Measurements from ENCODE around the gene ADGRL3.
"Not testable (repeated sequence)": the region's sequence is repeated elsewhere in the genome, so short reads cannot be mapped to it uniquely, and the experiment has no call there.

Gene ADGRL3

DNA sequence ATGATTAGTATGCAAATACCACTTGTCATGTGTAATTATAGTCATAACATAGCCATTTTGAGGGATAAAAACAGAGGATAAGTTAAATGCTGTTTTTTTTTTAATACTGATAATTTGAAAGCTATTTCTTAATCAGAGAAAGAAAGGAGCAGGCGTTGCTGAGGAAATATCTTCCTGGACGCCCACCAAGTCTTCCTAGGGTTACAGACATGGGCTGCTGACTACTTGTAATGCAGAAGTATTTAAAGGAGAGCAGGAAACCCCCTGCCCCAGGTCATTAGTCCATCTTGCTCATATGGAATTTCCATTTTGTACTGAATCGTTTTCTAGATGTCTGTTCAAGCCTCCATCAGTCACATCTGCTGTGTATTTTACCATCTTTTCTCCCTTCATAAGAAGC is 176.2 kb downstream of the ADGRL3 start:
- no peak for DNase-seq
- no peaks in the 10 kb centered on the region for H3K36me3 Mint-ChIP-seq

GRCh38 chr4:61379406-61379805 is 179.3 kb downstream of the ADGRL3 start:
- Mint-ChIP-seq H3K27ac (no peak overlapping the region), H3K27me3 (no peaks in the 10 kb centered on the region), H3K4me1 (no peaks in the 10 kb centered on the region), H3K4me3 (no peak overlapping the region), H3K36me3 (no peaks in the 10 kb centered on the region), H3K9me3 (peaks cover 0 to 6% of the 10 kb centered on the region in 2 donors)
- DNase-seq (no peak), ATAC-seq (replicated peaks) (no peak)

More for the DNA sequence above, 176.2 kb downstream of the ADGRL3 start:
- H3K4me1 Mint-ChIP-seq = no peaks in the 10 kb centered on the region
- H3K4me3 Mint-ChIP-seq = no peak overlapping the region
- no peak for ATAC-seq (replicated peaks)
- H3K9me3 Mint-ChIP-seq = peaks cover 0 to 7% of the 10 kb centered on the region in 2 donors
- no peaks in the 10 kb centered on the region for H3K27me3 Mint-ChIP-seq
- H3K27ac Mint-ChIP-seq = no peak overlapping the region

- Mint-ChIP-seq H3K36me3 (no peaks in the 10 kb centered on the region), H3K27ac (no peak overlapping the region), H3K27me3 (no peaks in the 10 kb centered on the region), H3K4me3 (no peak overlapping the region), H3K4me1 (no peaks in the 10 kb centered on the region), H3K9me3 (peaks cover 0 to 8% of the 10 kb centered on the region in 2 donors)
- DNase-seq = no peak
- no peak for ATAC-seq (replicated peaks)
Observed at GRCh38 chr4:61380865-61381264, 180.7 kb downstream of the ADGRL3 start.

- ATAC-seq (replicated peaks) (no peak), DNase-seq (no peak)
- peaks cover 0 to 6% of the 10 kb centered on the region in 2 donors for H3K9me3 Mint-ChIP-seq
- no peak overlapping the region for H3K27ac Mint-ChIP-seq
- H3K4me1 Mint-ChIP-seq = no peaks in the 10 kb centered on the region
- no peaks in the 10 kb centered on the region for H3K36me3 Mint-ChIP-seq
- H3K4me3 Mint-ChIP-seq = no peak overlapping the region
- no peaks in the 10 kb centered on the region for H3K27me3 Mint-ChIP-seq
Observed at GRCh38 chr4:61385256-61385655, 185.1 kb downstream of the ADGRL3 start.

DNA sequence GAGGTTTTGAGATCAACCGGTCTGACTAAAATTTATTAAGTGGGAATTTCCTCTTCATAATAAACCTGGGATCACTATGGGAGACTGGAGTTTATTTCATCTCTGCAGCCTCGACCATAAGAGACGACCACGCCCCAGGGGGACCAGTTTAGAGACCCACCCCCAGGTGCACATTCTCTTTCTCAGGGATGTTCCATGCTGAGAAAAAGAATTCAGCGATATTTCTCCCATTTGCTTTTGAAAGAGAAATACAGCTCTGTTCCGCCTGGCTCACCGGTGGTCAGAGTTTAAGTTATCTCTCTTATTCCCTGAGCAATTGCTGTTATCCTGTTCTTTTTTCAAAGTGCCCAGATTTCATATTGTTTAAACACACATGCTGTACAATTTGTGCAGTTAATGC is 187.2 kb downstream of the ADGRL3 start:
- not testable (repeated sequence) for ATAC-seq (replicated peaks)

DNA sequence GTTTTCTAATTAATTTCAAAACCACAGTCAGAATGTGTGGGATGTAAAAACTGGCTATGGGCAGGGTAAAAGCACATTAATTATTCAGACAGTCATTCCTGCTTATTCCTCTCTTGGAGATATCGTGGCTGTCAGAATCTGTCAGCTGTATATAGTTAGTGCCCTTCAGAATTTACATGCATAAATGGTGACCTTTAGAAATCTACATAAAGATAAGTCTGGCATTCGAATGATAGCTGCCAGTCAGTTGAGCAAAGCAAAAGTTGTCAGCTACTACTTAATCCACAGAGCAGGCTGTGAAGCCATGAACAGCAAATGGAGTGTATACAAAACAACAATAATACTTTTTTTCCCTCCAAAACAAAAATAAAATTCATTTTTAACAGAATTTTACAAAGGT is 189.5 kb downstream of the ADGRL3 start:
- H3K4me3 Mint-ChIP-seq = no peak overlapping the region
- no peak for ATAC-seq (replicated peaks)
- no peak for DNase-seq
- no peak overlapping the region for H3K27ac Mint-ChIP-seq
- peaks cover 4 to 6% of the 10 kb centered on the region in 2 donors for H3K9me3 Mint-ChIP-seq
- no peaks in the 10 kb centered on the region for H3K36me3 Mint-ChIP-seq
- H3K27me3 Mint-ChIP-seq = no peaks in the 10 kb centered on the region
- H3K4me1 Mint-ChIP-seq = no peaks in the 10 kb centered on the region

More for the DNA sequence above, 187.2 kb downstream of the ADGRL3 start:
- not testable (repeated sequence) for H3K27me3 Mint-ChIP-seq, H3K4me3 Mint-ChIP-seq, H3K9me3 Mint-ChIP-seq, DNase-seq, H3K27ac Mint-ChIP-seq, H3K4me1 Mint-ChIP-seq, H3K36me3 Mint-ChIP-seq

GRCh38 chr4:61395754-61396153 is 195.6 kb downstream of the ADGRL3 start:
- H3K9me3 Mint-ChIP-seq = peaks cover 1 to 3% of the 10 kb centered on the region in 2 donors
- no peak overlapping the region for H3K4me3 Mint-ChIP-seq
- no peaks in the 10 kb centered on the region for H3K27me3 Mint-ChIP-seq
- no peak overlapping the region for H3K27ac Mint-ChIP-seq
- DNase-seq = no peak
- no peaks in the 10 kb centered on the region for H3K36me3 Mint-ChIP-seq
- no peak for ATAC-seq (replicated peaks)
- no peaks in the 10 kb centered on the region for H3K4me1 Mint-ChIP-seq

- ATAC-seq (replicated peaks) = no peak
Observed at GRCh38 chr4:61397174-61397573, 197.0 kb downstream of the ADGRL3 start.

DNA sequence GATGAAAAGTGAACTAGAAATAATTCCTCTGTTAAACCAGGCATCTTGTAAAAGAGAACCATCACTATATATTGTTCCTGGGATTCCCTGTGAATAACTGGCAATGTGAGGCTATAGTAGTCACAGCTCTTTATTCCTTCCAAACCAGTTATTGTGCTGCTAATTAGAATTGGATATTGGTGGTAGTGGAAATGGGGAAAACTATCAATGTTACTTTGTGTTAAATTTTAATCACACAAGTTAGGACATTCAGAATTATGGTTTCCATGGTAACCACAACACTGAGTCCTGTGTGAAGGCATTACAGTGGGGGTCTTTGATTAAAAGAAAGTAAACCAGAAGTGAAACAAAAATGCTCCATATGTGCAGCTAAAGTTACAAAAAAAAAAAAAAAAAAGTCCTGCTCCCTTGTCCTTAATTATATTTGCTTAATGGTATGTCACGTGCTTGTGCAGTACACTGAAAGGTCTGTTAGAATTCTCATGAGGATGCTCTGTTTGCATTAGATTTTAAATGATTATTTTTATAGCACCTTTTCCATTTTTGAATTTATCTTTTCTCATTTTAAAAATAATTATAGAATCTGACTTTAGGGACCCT is 200.4 kb downstream of the ADGRL3 start:
- H3K4me1 Mint-ChIP-seq = no peaks in the 10 kb centered on the region
- no peaks in the 10 kb centered on the region for H3K36me3 Mint-ChIP-seq
- H3K4me3 Mint-ChIP-seq = no peak overlapping the region
- H3K27me3 Mint-ChIP-seq = no peaks in the 10 kb centered on the region
- DNase-seq = no peak
- ATAC-seq (replicated peaks) = no peak
- H3K27ac Mint-ChIP-seq = no peak overlapping the region
- H3K9me3 Mint-ChIP-seq = peaks cover 0 to 3% of the 10 kb centered on the region in 2 donors

More at GRCh38 chr4:61397174-61397573, 197.0 kb downstream of the ADGRL3 start:
- Mint-ChIP-seq H3K4me3 (no peak overlapping the region), H3K36me3 (no peaks in the 10 kb centered on the region), H3K27me3 (no peaks in the 10 kb centered on the region), H3K27ac (no peak overlapping the region), H3K4me1 (no peaks in the 10 kb centered on the region), H3K9me3 (peaks cover 0 to 3% of the 10 kb centered on the region in 2 donors)
- no peak for DNase-seq

- Mint-ChIP-seq H3K27ac (no peak overlapping the region), H3K36me3 (no peaks in the 10 kb centered on the region), H3K4me1 (no peaks in the 10 kb centered on the region), H3K27me3 (no peaks in the 10 kb centered on the region), H3K9me3 (peaks cover 0 to 3% of the 10 kb centered on the region in 2 donors), H3K4me3 (no peak overlapping the region)
- ATAC-seq (replicated peaks) = no peak
- DNase-seq = no peak
Observed at GRCh38 chr4:61401771-61402170, 201.6 kb downstream of the ADGRL3 start.

GRCh38 chr4:61405307-61405706 is 205.2 kb downstream of the ADGRL3 start:
- Mint-ChIP-seq H3K27ac (no peak overlapping the region), H3K9me3 (no peaks in the 10 kb centered on the region), H3K27me3 (no peaks in the 10 kb centered on the region), H3K4me3 (no peak overlapping the region), H3K4me1 (no peaks in the 10 kb centered on the region), H3K36me3 (no peaks in the 10 kb centered on the region)
- DNase-seq (no peak), ATAC-seq (replicated peaks) (no peak)

DNA sequence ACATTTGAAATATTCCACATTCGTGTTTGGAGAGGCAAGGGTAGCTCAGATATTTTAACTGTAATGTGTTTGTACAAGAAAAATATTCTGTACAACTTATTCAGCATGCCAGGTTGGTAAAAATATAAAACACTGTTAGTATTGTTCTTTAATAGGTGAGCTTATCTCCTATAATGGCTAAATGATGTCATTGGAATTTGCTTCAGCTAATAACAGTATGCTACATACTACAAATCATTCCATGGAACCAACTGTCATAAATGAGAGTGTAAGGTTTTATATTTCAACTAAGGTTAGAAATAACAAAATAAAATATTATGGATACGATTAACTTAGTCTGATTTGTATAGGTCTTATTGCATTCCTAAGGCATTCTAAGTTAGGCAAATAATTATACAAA is 206.6 kb downstream of the ADGRL3 start:
- DNase-seq = no peak
- no peak overlapping the region for H3K27ac Mint-ChIP-seq
- no peak overlapping the region for H3K4me3 Mint-ChIP-seq
- no peaks in the 10 kb centered on the region for H3K9me3 Mint-ChIP-seq
- ATAC-seq (replicated peaks) = no peak
- no peaks in the 10 kb centered on the region for H3K27me3 Mint-ChIP-seq
- H3K4me1 Mint-ChIP-seq = no peaks in the 10 kb centered on the region
- H3K36me3 Mint-ChIP-seq = no peaks in the 10 kb centered on the region

GRCh38 chr4:61407642-61408618 is 207.8 kb downstream of the ADGRL3 start:
- ATAC-seq (replicated peaks) = no peak
- no peak for DNase-seq
- Mint-ChIP-seq H3K27me3 (no peaks in the 10 kb centered on the region), H3K4me3 (no peak overlapping the region), H3K4me1 (no peaks in the 10 kb centered on the region), H3K36me3 (no peaks in the 10 kb centered on the region), H3K9me3 (no peaks in the 10 kb centered on the region), H3K27ac (no peak overlapping the region)

GRCh38 chr4:61408861-61409260 is 208.7 kb downstream of the ADGRL3 start:
- H3K27me3 Mint-ChIP-seq = no peaks in the 10 kb centered on the region
- H3K36me3 Mint-ChIP-seq = no peaks in the 10 kb centered on the region
- DNase-seq (no peak), ATAC-seq (replicated peaks) (no peak)
- H3K4me3 Mint-ChIP-seq = no peak overlapping the region
- no peaks in the 10 kb centered on the region for H3K4me1 Mint-ChIP-seq
- H3K27ac Mint-ChIP-seq = no peak overlapping the region
- H3K9me3 Mint-ChIP-seq = no peaks in the 10 kb centered on the region

DNA sequence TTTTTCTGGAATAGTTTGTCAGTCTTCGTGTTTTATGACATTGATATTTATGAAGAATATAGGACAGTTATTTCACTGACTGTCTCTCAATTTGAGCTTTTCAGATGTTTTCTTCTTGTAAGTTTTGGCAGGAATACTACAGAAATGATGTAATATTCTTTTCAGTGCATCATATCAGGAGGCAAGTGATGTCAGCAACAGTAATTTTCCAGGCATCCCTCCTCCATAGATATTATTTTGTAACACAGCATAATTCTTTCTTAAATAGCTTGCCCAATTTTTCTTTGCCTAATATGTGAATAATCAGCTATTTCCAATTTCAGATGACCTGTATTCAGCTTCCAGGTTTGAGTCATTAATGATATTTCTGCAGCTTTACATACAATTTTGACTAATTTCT is 211.1 kb downstream of the ADGRL3 start:
- Mint-ChIP-seq H3K27ac (no peak overlapping the region), H3K4me3 (no peak overlapping the region), H3K36me3 (no peaks in the 10 kb centered on the region), H3K9me3 (no peaks in the 10 kb centered on the region), H3K27me3 (no peaks in the 10 kb centered on the region), H3K4me1 (no peaks in the 10 kb centered on the region)
- DNase-seq = no peak
- no peak for ATAC-seq (replicated peaks)

Data from stimulated activated naive B cell treated with anti-CD40 and anti-IgM and Interleukin-4, amounts not matched to agents 10 μg/mL and 1 μg/mL and 100 μg/mL, for 72 hours (primary cell).